ENCODE results near the gene DTX3L. TPM values are rescaled to one million over a fixed set of nuclear protein-coding genes. Genes with fewer than 3 reads are reported as not detected.

Gene DTX3L
- total and polyA plus RNA-seq, 2 of the 13 experiments (the other 11 are each of a cell fraction or from before 2014, with no cell fraction given) = 2.5 to 10.9 TPM

DNA sequence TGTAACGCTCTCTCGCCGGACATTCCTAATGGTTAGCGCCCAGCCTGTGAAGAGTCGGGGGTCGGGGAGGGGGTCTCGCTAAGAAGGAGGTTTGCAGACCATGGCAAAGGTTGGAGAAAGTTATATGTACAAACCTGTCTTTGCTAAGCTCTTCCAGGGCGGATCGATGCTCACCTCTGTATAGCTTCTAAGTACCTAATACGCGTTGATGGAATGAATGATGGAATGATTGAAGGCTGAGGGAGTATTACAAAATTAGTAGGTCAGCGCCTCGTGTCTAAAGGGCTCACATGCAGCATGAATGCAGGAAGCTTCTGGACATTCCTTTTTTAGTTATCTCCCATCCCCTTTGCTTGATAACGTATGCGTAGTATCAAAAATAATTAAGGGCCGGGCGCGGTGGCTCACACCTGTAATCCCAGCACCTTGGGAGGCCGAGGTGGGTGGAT lies 49.1 kb upstream of the DTX3L start (continued):
- TF ChIP-seq, protein P1, sequence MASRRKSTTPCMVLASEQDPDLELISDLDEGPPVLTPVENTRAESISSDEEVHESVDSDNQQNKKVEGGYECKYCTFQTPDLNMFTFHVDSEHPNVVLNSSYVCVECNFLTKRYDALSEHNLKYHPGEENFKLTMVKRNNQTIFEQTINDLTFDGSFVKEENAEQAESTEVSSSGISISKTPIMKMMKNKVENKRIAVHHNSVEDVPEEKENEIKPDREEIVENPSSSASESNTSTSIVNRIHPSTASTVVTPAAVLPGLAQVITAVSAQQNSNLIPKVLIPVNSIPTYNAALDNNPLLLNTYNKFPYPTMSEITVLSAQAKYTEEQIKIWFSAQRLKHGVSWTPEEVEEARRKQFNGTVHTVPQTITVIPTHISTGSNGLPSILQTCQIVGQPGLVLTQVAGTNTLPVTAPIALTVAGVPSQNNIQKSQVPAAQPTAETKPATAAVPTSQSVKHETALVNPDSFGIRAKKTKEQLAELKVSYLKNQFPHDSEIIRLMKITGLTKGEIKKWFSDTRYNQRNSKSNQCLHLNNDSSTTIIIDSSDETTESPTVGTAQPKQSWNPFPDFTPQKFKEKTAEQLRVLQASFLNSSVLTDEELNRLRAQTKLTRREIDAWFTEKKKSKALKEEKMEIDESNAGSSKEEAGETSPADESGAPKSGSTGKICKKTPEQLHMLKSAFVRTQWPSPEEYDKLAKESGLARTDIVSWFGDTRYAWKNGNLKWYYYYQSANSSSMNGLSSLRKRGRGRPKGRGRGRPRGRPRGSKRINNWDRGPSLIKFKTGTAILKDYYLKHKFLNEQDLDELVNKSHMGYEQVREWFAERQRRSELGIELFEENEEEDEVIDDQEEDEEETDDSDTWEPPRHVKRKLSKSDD (CRISPR knock-in tag; IDR thresholded peaks at IDR 0.05; ENCODE audit: low read depth) = no peak
- TF ChIP-seq, protein P2, sequence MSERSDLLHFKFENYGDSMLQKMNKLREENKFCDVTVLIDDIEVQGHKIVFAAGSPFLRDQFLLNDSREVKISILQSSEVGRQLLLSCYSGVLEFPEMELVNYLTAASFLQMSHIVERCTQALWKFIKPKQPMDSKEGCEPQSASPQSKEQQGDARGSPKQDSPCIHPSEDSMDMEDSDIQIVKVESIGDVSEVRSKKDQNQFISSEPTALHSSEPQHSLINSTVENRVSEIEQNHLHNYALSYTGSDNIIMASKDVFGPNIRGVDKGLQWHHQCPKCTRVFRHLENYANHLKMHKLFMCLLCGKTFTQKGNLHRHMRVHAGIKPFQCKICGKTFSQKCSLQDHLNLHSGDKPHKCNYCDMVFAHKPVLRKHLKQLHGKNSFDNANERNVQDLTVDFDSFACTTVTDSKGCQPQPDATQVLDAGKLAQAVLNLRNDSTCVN (CRISPR knock-in tag; IDR thresholded peaks at IDR 0.05; ENCODE audit: borderline replicate concordance) = no peak
- TF ChIP-seq ZNF792 (CRISPR knock-in tag; IDR thresholded peaks at IDR 0.05) (no peak), BRCA1 (CRISPR knock-in tag; IDR thresholded peaks at IDR 0.05) (no peak), CREM (IDR thresholded peaks at IDR 0.05) (peak; percentile 45), CREM (CRISPR knock-in tag; IDR thresholded peaks at IDR 0.05) (no peak), FOXC1 (CRISPR knock-in tag; IDR thresholded peaks at IDR 0.05; ENCODE audit: borderline replicate concordance) (0 out of 2 replicates have a peak, but pooled peaks have one; percentile 27), ZNF121 (CRISPR knock-in tag; IDR thresholded peaks at IDR 0.05) (no peak), POLR2AphosphoS5 (IDR thresholded peaks at IDR 0.05; ENCODE audit: low read depth, low read length) (no peak), ZNF510 (CRISPR knock-in tag; IDR thresholded peaks at IDR 0.05; ENCODE audit: low read depth) (0 out of 2 replicates have a peak, but pooled peaks have one; percentile 4), MED1 (CRISPR knock-in tag; IDR thresholded peaks at IDR 0.05) (no peak), TCF7 (IDR thresholded peaks at IDR 0.05; ENCODE audit: low read depth) (no peak), TMF1 (CRISPR knock-in tag; IDR thresholded peaks at IDR 0.05; ENCODE audit: low read depth) (peak; percentile 7; the same call in 1 of the 2 replicates), ZC3H4 (CRISPR knock-in tag; IDR thresholded peaks at IDR 0.05; ENCODE audit: borderline replicate concordance) (no peak), ZNF790 (CRISPR knock-in tag; IDR thresholded peaks at IDR 0.05; ENCODE audit: borderline replicate concordance) (peak; percentile 78; the same call in 1 of the 2 replicates), ZNF354B (CRISPR knock-in tag; IDR thresholded peaks at IDR 0.05) (peak; percentile 67; the same call in 1 of the 2 replicates), GTF2F1 (IDR thresholded peaks at IDR 0.05; ENCODE audit: low read length) (no peak)
- TF ChIP-seq, protein P3, sequence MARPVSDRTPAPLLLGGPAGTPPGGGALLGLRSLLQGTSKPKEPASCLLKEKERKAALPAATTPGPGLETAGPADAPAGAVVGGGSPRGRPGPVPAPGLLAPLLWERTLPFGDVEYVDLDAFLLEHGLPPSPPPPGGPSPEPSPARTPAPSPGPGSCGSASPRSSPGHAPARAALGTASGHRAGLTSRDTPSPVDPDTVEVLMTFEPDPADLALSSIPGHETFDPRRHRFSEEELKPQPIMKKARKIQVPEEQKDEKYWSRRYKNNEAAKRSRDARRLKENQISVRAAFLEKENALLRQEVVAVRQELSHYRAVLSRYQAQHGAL (CRISPR knock-in tag; IDR thresholded peaks at IDR 0.05; ENCODE audit: not compliant biosample characterization) = no peak
- TF ChIP-seq, protein P4, sequence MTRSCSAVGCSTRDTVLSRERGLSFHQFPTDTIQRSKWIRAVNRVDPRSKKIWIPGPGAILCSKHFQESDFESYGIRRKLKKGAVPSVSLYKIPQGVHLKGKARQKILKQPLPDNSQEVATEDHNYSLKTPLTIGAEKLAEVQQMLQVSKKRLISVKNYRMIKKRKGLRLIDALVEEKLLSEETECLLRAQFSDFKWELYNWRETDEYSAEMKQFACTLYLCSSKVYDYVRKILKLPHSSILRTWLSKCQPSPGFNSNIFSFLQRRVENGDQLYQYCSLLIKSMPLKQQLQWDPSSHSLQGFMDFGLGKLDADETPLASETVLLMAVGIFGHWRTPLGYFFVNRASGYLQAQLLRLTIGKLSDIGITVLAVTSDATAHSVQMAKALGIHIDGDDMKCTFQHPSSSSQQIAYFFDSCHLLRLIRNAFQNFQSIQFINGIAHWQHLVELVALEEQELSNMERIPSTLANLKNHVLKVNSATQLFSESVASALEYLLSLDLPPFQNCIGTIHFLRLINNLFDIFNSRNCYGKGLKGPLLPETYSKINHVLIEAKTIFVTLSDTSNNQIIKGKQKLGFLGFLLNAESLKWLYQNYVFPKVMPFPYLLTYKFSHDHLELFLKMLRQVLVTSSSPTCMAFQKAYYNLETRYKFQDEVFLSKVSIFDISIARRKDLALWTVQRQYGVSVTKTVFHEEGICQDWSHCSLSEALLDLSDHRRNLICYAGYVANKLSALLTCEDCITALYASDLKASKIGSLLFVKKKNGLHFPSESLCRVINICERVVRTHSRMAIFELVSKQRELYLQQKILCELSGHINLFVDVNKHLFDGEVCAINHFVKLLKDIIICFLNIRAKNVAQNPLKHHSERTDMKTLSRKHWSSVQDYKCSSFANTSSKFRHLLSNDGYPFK (CRISPR knock-in tag; IDR thresholded peaks at IDR 0.05; ENCODE audit: borderline replicate concordance) = peak; percentile 8; the same call in 1 of the 2 replicates
- TF ChIP-seq, protein P5, sequence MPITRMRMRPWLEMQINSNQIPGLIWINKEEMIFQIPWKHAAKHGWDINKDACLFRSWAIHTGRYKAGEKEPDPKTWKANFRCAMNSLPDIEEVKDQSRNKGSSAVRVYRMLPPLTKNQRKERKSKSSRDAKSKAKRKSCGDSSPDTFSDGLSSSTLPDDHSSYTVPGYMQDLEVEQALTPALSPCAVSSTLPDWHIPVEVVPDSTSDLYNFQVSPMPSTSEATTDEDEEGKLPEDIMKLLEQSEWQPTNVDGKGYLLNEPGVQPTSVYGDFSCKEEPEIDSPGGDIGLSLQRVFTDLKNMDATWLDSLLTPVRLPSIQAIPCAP (CRISPR knock-in tag; IDR thresholded peaks at IDR 0.05; ENCODE audit: low read depth) = no peak
- TF ChIP-seq, protein P6, sequence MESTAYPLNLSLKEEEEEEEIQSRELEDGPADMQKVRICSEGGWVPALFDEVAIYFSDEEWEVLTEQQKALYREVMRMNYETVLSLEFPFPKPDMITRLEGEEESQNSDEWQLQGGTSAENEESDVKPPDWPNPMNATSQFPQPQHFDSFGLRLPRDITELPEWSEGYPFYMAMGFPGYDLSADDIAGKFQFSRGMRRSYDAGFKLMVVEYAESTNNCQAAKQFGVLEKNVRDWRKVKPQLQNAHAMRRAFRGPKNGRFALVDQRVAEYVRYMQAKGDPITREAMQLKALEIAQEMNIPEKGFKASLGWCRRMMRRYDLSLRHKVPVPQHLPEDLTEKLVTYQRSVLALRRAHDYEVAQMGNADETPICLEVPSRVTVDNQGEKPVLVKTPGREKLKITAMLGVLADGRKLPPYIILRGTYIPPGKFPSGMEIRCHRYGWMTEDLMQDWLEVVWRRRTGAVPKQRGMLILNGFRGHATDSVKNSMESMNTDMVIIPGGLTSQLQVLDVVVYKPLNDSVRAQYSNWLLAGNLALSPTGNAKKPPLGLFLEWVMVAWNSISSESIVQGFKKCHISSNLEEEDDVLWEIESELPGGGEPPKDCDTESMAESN (CRISPR knock-in tag; conservative IDR thresholded peaks at IDR 0.05) = no peak

All from HepG2 (cell line).